ENCODE data around the gene SLC25A10. TPM values are rescaled to one million over a fixed set of nuclear protein-coding genes. Genes with fewer than 3 reads are reported as not detected.

Gene SLC25A10
- total and polyA plus RNA-seq, 2 donors (not counting 3 experiments of a cell fraction or from before 2014, with no cell fraction given) = 16.7 to 17.2 TPM

DNA sequence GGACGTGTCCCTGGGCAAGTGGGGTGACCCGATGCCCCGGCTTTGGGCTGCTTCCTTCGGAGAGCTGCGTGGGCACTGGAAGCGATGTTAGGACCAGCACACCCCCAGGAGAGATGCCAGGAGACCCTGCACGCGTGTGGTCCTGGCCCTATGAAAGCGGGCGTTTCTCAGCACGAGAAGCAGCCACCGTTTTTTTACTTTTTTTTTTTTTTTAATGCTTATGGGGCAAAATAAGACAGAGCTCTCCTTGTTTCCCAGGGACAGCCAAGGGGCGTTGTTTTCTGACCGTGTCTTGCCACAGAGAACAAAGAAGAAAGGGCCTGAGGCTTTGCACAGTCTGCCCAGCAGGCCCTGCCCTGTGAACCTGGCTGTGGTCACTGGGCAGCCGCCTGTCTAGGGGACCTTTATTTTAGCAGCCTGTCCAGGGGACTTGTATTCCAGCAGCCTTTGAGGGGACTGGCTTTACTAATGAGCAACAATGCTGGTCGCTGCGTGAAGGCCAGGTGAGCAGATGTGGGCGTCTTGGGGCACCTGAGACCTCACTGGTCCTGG lies 996 bp downstream of the SLC25A10 start:
- TF ChIP-seq FOS (IDR thresholded peaks at IDR 0.05; ENCODE audit: borderline replicate concordance, insufficient read depth, low read length) (no peak), JUN (IDR thresholded peaks at IDR 0.05; ENCODE audit: borderline replicate concordance, insufficient read depth, insufficient read length, low read depth) (no peak), POLR2AphosphoS5 (IDR thresholded peaks at IDR 0.05; ENCODE audit: insufficient read depth, low read depth, low read length) (no peak), EZH2 (IDR thresholded peaks at IDR 0.05; ENCODE audit: borderline replicate concordance, low read depth, low read length, severe bottlenecking) (no peak), MYC (IDR thresholded peaks at IDR 0.05; ENCODE audit: low read depth, low read length) (no peak), GATA2 (IDR thresholded peaks at IDR 0.05; ENCODE audit: insufficient read depth, insufficient read length, low read depth, low read length) (no peak), POLR2A (IDR thresholded peaks at IDR 0.05; ENCODE audit: low read depth, low read length) (no peak)
- TF ChIP-seq, protein P1, sequence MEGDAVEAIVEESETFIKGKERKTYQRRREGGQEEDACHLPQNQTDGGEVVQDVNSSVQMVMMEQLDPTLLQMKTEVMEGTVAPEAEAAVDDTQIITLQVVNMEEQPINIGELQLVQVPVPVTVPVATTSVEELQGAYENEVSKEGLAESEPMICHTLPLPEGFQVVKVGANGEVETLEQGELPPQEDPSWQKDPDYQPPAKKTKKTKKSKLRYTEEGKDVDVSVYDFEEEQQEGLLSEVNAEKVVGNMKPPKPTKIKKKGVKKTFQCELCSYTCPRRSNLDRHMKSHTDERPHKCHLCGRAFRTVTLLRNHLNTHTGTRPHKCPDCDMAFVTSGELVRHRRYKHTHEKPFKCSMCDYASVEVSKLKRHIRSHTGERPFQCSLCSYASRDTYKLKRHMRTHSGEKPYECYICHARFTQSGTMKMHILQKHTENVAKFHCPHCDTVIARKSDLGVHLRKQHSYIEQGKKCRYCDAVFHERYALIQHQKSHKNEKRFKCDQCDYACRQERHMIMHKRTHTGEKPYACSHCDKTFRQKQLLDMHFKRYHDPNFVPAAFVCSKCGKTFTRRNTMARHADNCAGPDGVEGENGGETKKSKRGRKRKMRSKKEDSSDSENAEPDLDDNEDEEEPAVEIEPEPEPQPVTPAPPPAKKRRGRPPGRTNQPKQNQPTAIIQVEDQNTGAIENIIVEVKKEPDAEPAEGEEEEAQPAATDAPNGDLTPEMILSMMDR (IDR thresholded peaks at IDR 0.05; ENCODE audit: extremely low read depth in 1 of 2, insufficient read depth in 1 of 2, low read depth in 1 of 2, low read length in 2 of 2) = no peak
- TF ChIP-seq, protein P2, sequence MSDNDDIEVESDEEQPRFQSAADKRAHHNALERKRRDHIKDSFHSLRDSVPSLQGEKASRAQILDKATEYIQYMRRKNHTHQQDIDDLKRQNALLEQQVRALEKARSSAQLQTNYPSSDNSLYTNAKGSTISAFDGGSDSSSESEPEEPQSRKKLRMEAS (IDR thresholded peaks at IDR 0.05; ENCODE audit: insufficient read depth, insufficient read length) = no peak
- no TSS peak for BruUV-seq (replicated peaks)
- H3K4me3 ChIP-seq (replicated peaks in 1 of 3; ENCODE audit: insufficient read depth in 1 of 3, low read depth in 1 of 3, low read length in 3 of 3) = peak overlapping the region in 2 of 3 experiments; percentile 56 to 61
- no peaks in the 10 kb centered on the region for H3K79me2 ChIP-seq (ENCODE audit: control insufficient read depth, insufficient read depth, low read length)
- H2AFZ ChIP-seq (ENCODE audit: low read depth, low read length) = no peak overlapping the region
- H3K9me3 ChIP-seq (replicated peaks; ENCODE audit: control insufficient read depth, insufficient read depth, low read length) = no peaks in the 10 kb centered on the region
- intact Hi-C loops (cut with micrococcal nuclease) = no loop called here
- no peaks in the 10 kb centered on the region for H4K20me1 ChIP-seq (replicated peaks; ENCODE audit: control insufficient read depth, extremely low read depth, insufficient read depth, low read length)
- DNase-seq (ENCODE audit: low read depth, low spot score) = no peak
- H3K36me3 ChIP-seq (ENCODE audit: control insufficient read depth in 2 of 2, extremely low read depth in 1 of 2, insufficient read depth in 2 of 2, low read length in 2 of 2) = no peaks in the 10 kb centered on the region
- H3K9me1 ChIP-seq (replicated peaks; ENCODE audit: control insufficient read depth, extremely low read depth, insufficient read depth, low read length) = no peaks in the 10 kb centered on the region
- H3K4me1 ChIP-seq (ENCODE audit: control insufficient read depth, extremely low read depth, insufficient read depth, low read length) = peaks cover 18% of the 10 kb centered on the region
- ChIA-PET POLR2A (interaction anchor here (0.6 kb wide), 2 partner anchors 136 to 213 kb away, joined by 4 to 9 read pairs; no protein-coding TSS in a partner anchor), CTCF (interaction anchor here (0.9 to 1.6 kb wide), 2 partner anchors 10 to 22 kb away, joined by 3 to 6 read pairs; partner anchors contain the start of gene MRPL12)
- dilution Hi-C loops (cut with MboI; ENCODE audit: extremely low pct_ligation_motif_present, low sequenced_read_pairs) = no loop called here
- no peak overlapping the region for H3K27ac ChIP-seq (ENCODE audit: insufficient read depth, low read depth, low read length)
- H3K9ac ChIP-seq (replicated peaks; ENCODE audit: extremely low read depth, insufficient read depth, low read length) = peak overlapping the region; percentile 17
- no peaks in the 10 kb centered on the region for H3K27me3 ChIP-seq (ENCODE audit: control insufficient read depth in 2 of 2, insufficient read depth in 2 of 2, low read length in 2 of 2)
- FAIRE-seq = no peak
- peak overlapping the region; percentile 76 for H3K4me2 ChIP-seq (ENCODE audit: insufficient read depth, low read length)
